T-helper 2 cell treated with Interferon-gamma antibody and Interleukin-4, amounts not matched to agents 100 ng/mL and 5 ng/mL, for 36 hours (primary cell): ENCODE results near the gene COL25A1. TPM values are rescaled to one million over a fixed set of nuclear protein-coding genes. Genes with fewer than 3 reads are reported as not detected.

Experiments
- intact Hi-C: fragments of 100-400 bp; cut with micrococcal nuclease; formaldehyde crosslinking; loops from one replicate; pipeline ENCODE4 v1.15.1; 2023
- total RNA-seq: library from RNA; stranded (reverse); gene quantifications from 2 replicates; pipeline ENCODE4 v1.2.3, GENCODE V29; 2022

Gene COL25A1
- total RNA-seq, 1 donor from 2014 or later: not detected

- intact Hi-C loops: loop anchor here (10.0 kb wide), 2 partner anchors 223 to 383 kb away; no protein-coding TSS in a partner anchor
Observed at GRCh38 chr4:108831886-108832285, 470.6 kb downstream of the COL25A1 start.

GRCh38 chr4:108831291-108831690, 471.2 kb downstream of the COL25A1 start:
- intact Hi-C loops: loop anchor here (10.0 kb wide), 2 partner anchors 224 to 384 kb away; no protein-coding TSS in a partner anchor

GRCh38 chr4:108830509-108831244, 471.8 kb downstream of the COL25A1 start:
- intact Hi-C loops: loop anchor here (10.0 kb wide), 2 partner anchors 224 to 384 kb away; no protein-coding TSS in a partner anchor

- intact Hi-C loops: loop anchor here (10.0 kb wide), 2 partner anchors 225 to 385 kb away; no protein-coding TSS in a partner anchor
Observed at GRCh38 chr4:108829966-108830492, 472.4 kb downstream of the COL25A1 start.

- intact Hi-C loops: no loop called here
Observed at GRCh38 chr4:108828620-108829019, 473.8 kb downstream of the COL25A1 start.

- intact Hi-C loops: no loop called here
Observed at GRCh38 chr4:108825737-108826136, 476.7 kb downstream of the COL25A1 start.

GRCh38 chr4:108821351-108821930, 481.0 kb downstream of the COL25A1 start:
- intact Hi-C loops: no loop called here

- intact Hi-C loops: no loop called here
Observed at GRCh38 chr4:108820492-108821350, 481.7 kb downstream of the COL25A1 start.

- intact Hi-C loops: no loop called here
Observed at GRCh38 chr4:108814326-108814725, 488.1 kb downstream of the COL25A1 start.

- intact Hi-C loops: no loop called here
Observed at GRCh38 chr4:108813261-108813660, 489.2 kb downstream of the COL25A1 start.

GRCh38 chr4:108811486-108811885, 491.0 kb downstream of the COL25A1 start:
- intact Hi-C loops: no loop called here

- intact Hi-C loops: no loop called here
Observed at GRCh38 chr4:108810087-108810486, 492.4 kb downstream of the COL25A1 start.

- intact Hi-C loops: no loop called here
Observed at GRCh38 chr4:108804648-108805273, 497.7 kb downstream of the COL25A1 start.

- intact Hi-C loops: no loop called here
Observed at GRCh38 chr4:108799306-108799705, 503.2 kb downstream of the COL25A1 start.

- intact Hi-C loops: no loop called here
Observed at GRCh38 chr4:108796173-108796572, 506.3 kb downstream of the COL25A1 start.

- intact Hi-C loops: no loop called here
Observed at GRCh38 chr4:108795733-108796132, 506.7 kb downstream of the COL25A1 start.

- intact Hi-C loops: no loop called here
Observed at GRCh38 chr4:108794136-108794535, 508.3 kb downstream of the COL25A1 start.

- intact Hi-C loops: no loop called here
Observed at GRCh38 chr4:108793415-108793814, 509.0 kb downstream of the COL25A1 start.

- intact Hi-C loops: no loop called here
Observed at GRCh38 chr4:108788731-108789130, 513.7 kb downstream of the COL25A1 start.

- intact Hi-C loops: no loop called here
Observed at GRCh38 chr4:108787724-108788123, 514.7 kb downstream of the COL25A1 start.

GRCh38 chr4:108787106-108787505, 515.4 kb downstream of the COL25A1 start:
- intact Hi-C loops: no loop called here
